DMS79 treated with DMSO at 0.1 percent for 48 hours (cell line): ENCODE measurements around the gene EPB41L4B.
A peak's percentile ranks its signal among the peaks of the same experiment; 100 is the strongest.
"Not testable (repeated sequence)": the region's sequence is repeated elsewhere in the genome, so short reads cannot be mapped to it uniquely, and the experiment has no call there.

Source experiments
- DNase-seq: peaks from one replicate; lab custom pipeline; 2025; lab: John Stamatoyannopoulos, UW

Gene EPB41L4B

GRCh38 chr9:109244179-109245132, 76.4 kb downstream of the EPB41L4B start:
- DNase-seq: peak; percentile 27

- no peak for DNase-seq
These were observed 78.1 kb downstream of the EPB41L4B start for GRCh38 chr9:109242741-109243140.

GRCh38 chr9:109242014-109242413, 78.8 kb downstream of the EPB41L4B start:
- no peak for DNase-seq

GRCh38 chr9:109241207-109241606, 79.7 kb downstream of the EPB41L4B start:
- no peak for DNase-seq

- no peak for DNase-seq
These were observed 81.6 kb downstream of the EPB41L4B start for GRCh38 chr9:109239240-109239639.

GRCh38 chr9:109238655-109239054, 82.2 kb downstream of the EPB41L4B start:
- DNase-seq: no peak

GRCh38 chr9:109238125-109238524, 82.7 kb downstream of the EPB41L4B start:
- no peak for DNase-seq

- no peak for DNase-seq
These were observed 88.2 kb downstream of the EPB41L4B start for GRCh38 chr9:109232449-109233237.

GRCh38 chr9:109231593-109231992, 89.3 kb downstream of the EPB41L4B start:
- DNase-seq: no peak

GRCh38 chr9:109230277-109230676, 90.6 kb downstream of the EPB41L4B start:
- DNase-seq: no peak

- no peak for DNase-seq
These were observed 91.2 kb downstream of the EPB41L4B start for GRCh38 chr9:109229682-109230081.

GRCh38 chr9:109228093-109228642, 92.7 kb downstream of the EPB41L4B start:
- no peak for DNase-seq

GRCh38 chr9:109225629-109226028, 95.2 kb downstream of the EPB41L4B start:
- no peak for DNase-seq

- no peak for DNase-seq
These were observed 96.1 kb downstream of the EPB41L4B start for GRCh38 chr9:109224751-109225150.

GRCh38 chr9:109218242-109218641, 102.6 kb downstream of the EPB41L4B start:
- DNase-seq: not testable (repeated sequence)

GRCh38 chr9:109214414-109214813, 106.4 kb downstream of the EPB41L4B start:
- no peak for DNase-seq

- no peak for DNase-seq
These were observed 107.4 kb downstream of the EPB41L4B start for GRCh38 chr9:109213285-109214121.

GRCh38 chr9:109212768-109213167, 108.1 kb downstream of the EPB41L4B start:
- DNase-seq: no peak

- no peak for DNase-seq
These were observed 114.2 kb downstream of the EPB41L4B start for GRCh38 chr9:109206670-109207069.

- no peak for DNase-seq
These were observed 115.3 kb downstream of the EPB41L4B start for GRCh38 chr9:109205526-109205925.

- no peak for DNase-seq
These were observed 117.0 kb downstream of the EPB41L4B start for GRCh38 chr9:109203761-109204360.
